ENCODE measurements around the gene DNAJC15. TPM values are rescaled to one million over a fixed set of nuclear protein-coding genes. Genes with fewer than 3 reads are reported as not detected.

Gene DNAJC15
- total and polyA plus RNA-seq, 7 experiments from 2014 or later: 5.0 to 22.8 (median 10.5) TPM

GRCh38 chr13:43086181-43086580 is 62.8 kb downstream of the DNAJC15 start:
- no peak overlapping the region for H3K27ac ChIP-seq (ENCODE audit: low read depth, low read length)
- no peak overlapping the region for H3K4me3 ChIP-seq (ENCODE audit: low read length)
- no peaks in the 10 kb centered on the region for H3K27me3 ChIP-seq (ENCODE audit: control insufficient read depth in 2 of 2, insufficient read depth in 2 of 2, low read length in 2 of 2)
- Mint-ChIP-seq H3K36me3 (peaks cover 0 to 50% (median 31%) of the 10 kb centered on the region in 5 donors), H3K27ac (peak overlapping the region in 1 of 9 donors; percentile 36), H3K4me3 (no peak overlapping the region), H3K9me3 (peaks cover 0 to 5% (median 1%) of the 10 kb centered on the region in 11 donors), H3K27me3 (no peaks in the 10 kb centered on the region), H3K4me1 (peaks cover 0 to 18% (median 14%) of the 10 kb centered on the region in 7 donors)
- no peaks in the 10 kb centered on the region for H3K9me3 ChIP-seq (ENCODE audit: control insufficient read depth in 2 of 3, low read length in 3 of 3)
- CTCF ChIA-PET: interaction anchor here (0.6 to 1.3 kb wide), 2 partner anchors 21 to 95 kb away, joined by 3 to 5 read pairs; no protein-coding TSS in a partner anchor
- H3K4me1 ChIP-seq (ENCODE audit: control insufficient read depth in 2 of 2, insufficient read depth in 2 of 2, low read length in 2 of 2): no peaks in the 10 kb centered on the region
- no peak for DNase-seq
- no peak for ATAC-seq
- POLR2A ChIA-PET: no interaction called here
- H3K36me3 ChIP-seq (ENCODE audit: control insufficient read depth in 2 of 3, insufficient read depth in 3 of 3, low read length in 3 of 3): peaks cover 0 to 14% (median 0%) of the 10 kb centered on the region in 3 experiments
- intact Hi-C loops (cut with micrococcal nuclease): loop anchor here in 1 of 2 donors (2.0 kb wide), 1 partner anchor 13 kb away; no protein-coding TSS in a partner anchor

DNA sequence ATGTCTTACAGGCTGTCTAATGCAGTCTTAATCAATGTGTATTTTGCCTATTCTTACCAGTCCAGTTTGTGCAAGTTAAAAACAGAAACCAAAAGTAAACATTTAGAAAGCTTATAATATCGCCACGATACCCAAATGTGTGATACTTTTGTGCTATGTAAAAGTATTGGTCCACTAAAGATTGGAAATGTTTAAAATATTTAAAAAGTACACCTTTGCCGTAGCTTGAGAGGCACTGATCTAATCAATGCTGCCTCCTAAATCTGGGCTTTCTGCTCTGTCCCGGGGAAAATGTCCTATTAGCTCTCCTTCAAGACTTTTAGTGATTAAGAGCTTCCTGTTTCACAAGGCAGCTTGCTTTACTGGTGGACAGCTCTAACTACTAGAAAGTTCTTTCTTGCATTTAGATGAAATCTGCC is 64.7 kb downstream of the DNAJC15 start:
- POLR2A ChIA-PET: no interaction called here
- Histone ChIP-seq H3K9me3 (ENCODE audit: control insufficient read depth in 2 of 3, low read length in 3 of 3) (no peaks in the 10 kb centered on the region), H3K4me1 (ENCODE audit: control insufficient read depth in 2 of 2, insufficient read depth in 2 of 2, low read length in 2 of 2) (no peaks in the 10 kb centered on the region), H3K4me3 (ENCODE audit: low read length) (peak overlapping the region; percentile 45), H3K36me3 (ENCODE audit: control insufficient read depth in 2 of 3, insufficient read depth in 3 of 3, low read length in 3 of 3) (peaks cover 0 to 8% (median 0%) of the 10 kb centered on the region in 3 experiments), H3K27me3 (ENCODE audit: control insufficient read depth in 2 of 2, insufficient read depth in 2 of 2, low read length in 2 of 2) (no peaks in the 10 kb centered on the region), H3K27ac (ENCODE audit: low read depth, low read length) (no peak overlapping the region)
- Mint-ChIP-seq H3K4me3 (peak overlapping the region; percentile 29 to 82 (median 56)), H3K27ac (peak overlapping the region in 6 of 9 donors; percentile 12 to 51 (median 40)), H3K27me3 (no peaks in the 10 kb centered on the region), H3K36me3 (peaks cover 0 to 49% (median 34%) of the 10 kb centered on the region in 5 donors), H3K9me3 (peaks cover 0 to 5% (median 3%) of the 10 kb centered on the region in 11 donors), H3K4me1 (peaks cover 0 to 26% (median 18%) of the 10 kb centered on the region in 7 donors)
- DNase-seq (no peak), ATAC-seq (peak; percentile 48)
- CTCF ChIA-PET: interaction anchor here (0.7 to 0.8 kb wide), 2 partner anchors 125 to 716 kb away, joined by 3 read pairs; no protein-coding TSS in a partner anchor
- intact Hi-C loops (cut with micrococcal nuclease): no loop called here

DNA sequence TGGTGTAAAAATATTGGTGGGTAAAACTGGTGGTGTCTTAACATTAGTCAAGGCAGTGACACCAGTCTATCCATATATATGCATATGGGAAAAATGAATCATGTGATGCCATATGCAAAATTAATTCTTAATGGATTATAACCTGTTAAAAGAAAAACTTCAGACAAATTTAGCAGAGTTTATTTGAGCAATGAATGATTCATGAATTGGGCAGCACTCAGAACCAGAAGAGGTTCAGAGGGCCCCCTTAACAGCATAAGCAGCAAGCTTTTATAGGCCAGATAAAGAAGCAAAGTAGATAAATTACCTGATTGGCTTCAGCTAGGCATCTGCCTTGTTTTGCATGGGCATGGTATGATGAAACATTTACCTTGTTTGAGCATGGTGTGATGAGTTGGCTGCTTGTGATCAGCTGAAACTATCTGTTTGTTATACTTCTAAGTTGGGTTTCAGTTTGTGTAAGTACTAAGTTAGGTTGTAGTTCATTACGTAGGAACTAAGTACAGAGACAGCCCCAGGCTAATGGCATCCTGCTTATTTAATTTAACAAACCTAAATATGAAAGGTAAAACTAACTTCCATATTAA is 66.6 kb downstream of the DNAJC15 start:
- no peaks in the 10 kb centered on the region for H3K27me3 ChIP-seq (ENCODE audit: control insufficient read depth in 2 of 2, insufficient read depth in 2 of 2, low read length in 2 of 2)
- ChIA-PET POLR2A (no interaction called here), CTCF (no interaction called here)
- no peak overlapping the region for H3K4me3 ChIP-seq (ENCODE audit: low read length)
- Mint-ChIP-seq H3K9me3 (peaks cover 0 to 5% (median 3%) of the 10 kb centered on the region in 11 donors), H3K4me1 (peaks cover 2 to 26% (median 24%) of the 10 kb centered on the region in 7 donors), H3K36me3 (peaks cover 0 to 51% (median 34%) of the 10 kb centered on the region in 5 donors), H3K4me3 (no peak overlapping the region), H3K27ac (no peak overlapping the region), H3K27me3 (no peaks in the 10 kb centered on the region)
- H3K36me3 ChIP-seq (ENCODE audit: control insufficient read depth in 2 of 3, insufficient read depth in 3 of 3, low read length in 3 of 3): peaks cover 0 to 8% (median 0%) of the 10 kb centered on the region in 3 experiments
- H3K27ac ChIP-seq (ENCODE audit: low read depth, low read length): no peak overlapping the region
- DNase-seq: no peak
- ATAC-seq: no peak
- no peaks in the 10 kb centered on the region for H3K9me3 ChIP-seq (ENCODE audit: control insufficient read depth in 2 of 3, low read length in 3 of 3)
- no peaks in the 10 kb centered on the region for H3K4me1 ChIP-seq (ENCODE audit: control insufficient read depth in 2 of 2, insufficient read depth in 2 of 2, low read length in 2 of 2)
- intact Hi-C loops (cut with micrococcal nuclease): no loop called here

- ChIA-PET POLR2A (no interaction called here), CTCF (no interaction called here)
These were observed 71.5 kb downstream of the DNAJC15 start for GRCh38 chr13:43094901-43095300.

DNA sequence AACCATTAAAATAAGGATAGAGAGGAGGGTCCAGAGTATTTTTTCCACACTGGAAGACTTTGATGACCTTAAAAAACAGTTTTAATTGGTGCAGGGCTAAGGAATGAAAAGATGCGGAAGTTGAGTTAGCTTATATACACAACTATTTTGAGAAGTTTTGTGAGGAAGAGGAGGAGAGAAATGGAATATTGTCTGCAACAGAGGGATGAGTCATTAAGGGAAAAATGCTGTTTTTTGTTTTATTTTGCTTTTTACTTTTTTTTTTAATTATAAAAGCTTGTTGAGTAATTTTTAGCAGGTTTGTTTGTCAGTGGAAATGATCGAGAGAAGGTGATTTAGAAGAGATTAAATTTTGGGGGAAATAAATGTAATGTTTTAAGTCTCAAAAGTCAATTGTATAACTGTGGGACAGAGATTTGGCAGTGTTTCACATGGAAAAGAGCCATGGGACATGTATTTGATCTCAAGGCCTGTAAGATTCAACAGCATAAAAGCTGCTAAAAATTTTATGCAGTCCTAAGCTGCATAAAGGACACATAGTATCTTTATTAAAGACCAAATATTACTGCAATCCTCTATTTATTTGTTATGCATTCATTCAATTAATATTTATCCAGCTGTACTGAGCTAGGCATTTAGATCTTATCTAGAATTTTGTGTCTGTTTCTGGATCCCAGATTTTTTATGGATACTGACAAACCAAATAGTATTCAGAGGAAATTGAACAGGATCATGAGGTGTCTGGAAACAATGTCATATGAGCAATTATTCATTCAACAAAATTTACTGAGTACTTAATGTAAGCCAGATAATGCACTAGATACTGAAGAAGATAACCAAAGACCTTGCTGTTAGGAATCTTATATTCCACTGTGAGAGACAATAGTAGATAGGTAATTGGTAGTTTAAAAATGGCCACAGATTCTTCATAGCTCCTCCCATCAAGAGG is 72.7 kb downstream of the DNAJC15 start:
- intact Hi-C loops (cut with micrococcal nuclease): no loop called here
- H3K27me3 Mint-ChIP-seq: no peaks in the 10 kb centered on the region
- DNase-seq (no peak), ATAC-seq (no peak)
- peak overlapping the region in 1 of 9 donors; percentile 30 for H3K27ac Mint-ChIP-seq
- Histone ChIP-seq H3K4me1 (ENCODE audit: control insufficient read depth in 2 of 2, insufficient read depth in 2 of 2, low read length in 2 of 2) (no peaks in the 10 kb centered on the region), H3K27me3 (ENCODE audit: control insufficient read depth in 2 of 2, insufficient read depth in 2 of 2, low read length in 2 of 2) (no peaks in the 10 kb centered on the region), H3K27ac (ENCODE audit: low read depth, low read length) (no peak overlapping the region), H3K9me3 (ENCODE audit: control insufficient read depth in 2 of 3, low read length in 3 of 3) (no peaks in the 10 kb centered on the region), H3K36me3 (ENCODE audit: control insufficient read depth in 2 of 3, insufficient read depth in 3 of 3, low read length in 3 of 3) (no peaks in the 10 kb centered on the region), H3K4me3 (ENCODE audit: low read length) (no peak overlapping the region)
- POLR2A ChIA-PET: interaction anchor here (0.7 kb wide), 1 partner anchor 14 kb away, joined by 3 read pairs; no protein-coding TSS in a partner anchor
- peaks cover 0 to 7% (median 6%) of the 10 kb centered on the region in 11 donors for H3K9me3 Mint-ChIP-seq
- H3K36me3 Mint-ChIP-seq: peaks cover 11 to 52% (median 44%) of the 10 kb centered on the region in 5 donors
- H3K4me1 Mint-ChIP-seq: peaks cover 10 to 37% (median 32%) of the 10 kb centered on the region in 7 donors
- H3K4me3 Mint-ChIP-seq: no peak overlapping the region
- CTCF ChIA-PET: interaction anchor here (0.8 kb wide), 1 partner anchor 124 kb away, joined by 3 read pairs; no protein-coding TSS in a partner anchor

More at GRCh38 chr13:43094901-43095300, 71.5 kb downstream of the DNAJC15 start:
- Histone ChIP-seq H3K9me3 (ENCODE audit: control insufficient read depth in 2 of 3, low read length in 3 of 3) (no peaks in the 10 kb centered on the region), H3K4me1 (ENCODE audit: control insufficient read depth in 2 of 2, insufficient read depth in 2 of 2, low read length in 2 of 2) (no peaks in the 10 kb centered on the region), H3K27me3 (ENCODE audit: control insufficient read depth in 2 of 2, insufficient read depth in 2 of 2, low read length in 2 of 2) (no peaks in the 10 kb centered on the region), H3K4me3 (ENCODE audit: low read length) (no peak overlapping the region), H3K36me3 (ENCODE audit: control insufficient read depth in 2 of 3, insufficient read depth in 3 of 3, low read length in 3 of 3) (no peaks in the 10 kb centered on the region), H3K27ac (ENCODE audit: low read depth, low read length) (no peak overlapping the region)
- Mint-ChIP-seq H3K27ac (peak overlapping the region in 2 of 9 donors; percentile 5 to 7), H3K9me3 (peaks cover 0 to 3% (median 0%) of the 10 kb centered on the region in 11 donors), H3K4me3 (no peak overlapping the region), H3K4me1 (peaks cover 10 to 32% (median 25%) of the 10 kb centered on the region in 7 donors), H3K36me3 (peaks cover 6 to 49% (median 39%) of the 10 kb centered on the region in 5 donors), H3K27me3 (no peaks in the 10 kb centered on the region)
- ATAC-seq (no peak), DNase-seq (no peak)
- intact Hi-C loops (cut with micrococcal nuclease): no loop called here

DNA sequence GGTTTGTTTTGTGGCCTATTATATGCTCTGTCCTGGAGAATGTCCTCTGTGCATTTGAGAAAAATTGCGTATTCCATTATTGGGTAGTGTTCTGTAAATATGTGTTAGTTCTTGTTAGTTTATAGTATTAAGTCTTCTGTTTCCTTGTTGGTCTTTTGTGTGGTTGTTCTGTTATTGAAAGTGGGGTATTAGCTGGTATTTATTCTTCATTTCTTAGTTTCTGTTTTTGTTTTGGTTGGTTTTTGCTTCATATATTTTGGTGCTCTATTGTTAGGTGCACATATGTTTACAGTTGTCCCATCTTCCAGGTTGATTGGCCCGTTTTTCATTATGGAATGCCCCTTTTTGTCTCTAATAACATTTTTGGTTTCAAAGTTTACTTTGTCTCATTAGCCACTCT is 77.3 kb downstream of the DNAJC15 start:
- intact Hi-C loops (cut with micrococcal nuclease): no loop called here
- no peak for ATAC-seq
- H3K27ac ChIP-seq (ENCODE audit: low read depth, low read length): no peak overlapping the region
- H3K4me3 ChIP-seq (ENCODE audit: low read length): no peak overlapping the region
- DNase-seq: no peak
- CTCF ChIA-PET: interaction anchor here (0.7 kb wide), 1 partner anchor 131 kb away, joined by 3 read pairs; no protein-coding TSS in a partner anchor
- Mint-ChIP-seq H3K4me3 (no peak overlapping the region), H3K4me1 (peaks cover 3 to 48% (median 37%) of the 10 kb centered on the region in 7 donors), H3K36me3 (peaks cover 11 to 46% (median 43%) of the 10 kb centered on the region in 5 donors), H3K27me3 (no peaks in the 10 kb centered on the region), H3K27ac (no peak overlapping the region), H3K9me3 (peaks cover 0 to 14% (median 6%) of the 10 kb centered on the region in 11 donors)
- POLR2A ChIA-PET: no interaction called here
- no peaks in the 10 kb centered on the region for H3K27me3 ChIP-seq (ENCODE audit: control insufficient read depth in 2 of 2, insufficient read depth in 2 of 2, low read length in 2 of 2)
- H3K9me3 ChIP-seq (ENCODE audit: control insufficient read depth in 2 of 3, low read length in 3 of 3): no peaks in the 10 kb centered on the region
- no peaks in the 10 kb centered on the region for H3K36me3 ChIP-seq (ENCODE audit: control insufficient read depth in 2 of 3, insufficient read depth in 3 of 3, low read length in 3 of 3)
- no peaks in the 10 kb centered on the region for H3K4me1 ChIP-seq (ENCODE audit: control insufficient read depth in 2 of 2, insufficient read depth in 2 of 2, low read length in 2 of 2)
